IPS-18c (cell line): ENCODE measurements around the gene NCEH1.

Experiments used
- H3K4me3 ChIP-seq: 2 replicates; pipeline ENCODE4 v1.7.0; 2013; ENCODE audit warnings: low read depth, mild to moderate bottlenecking, low read length, moderate library complexity; ENCODE audit not compliant: insufficient read depth
- H3K9me3 ChIP-seq: one replicate; pipeline ENCODE4 v1.6.1; 2013; ENCODE audit warnings: mild to moderate bottlenecking, low read length, moderate library complexity; ENCODE audit not compliant: control insufficient read depth, insufficient read depth

Gene NCEH1

GRCh38 chr3:172658344-172659245 lies 52.3 kb downstream of the NCEH1 start:
- peaks cover 4% of the 10 kb centered on the region for H3K9me3 ChIP-seq
- no peak overlapping the region for H3K4me3 ChIP-seq

- peaks cover 4% of the 10 kb centered on the region for H3K9me3 ChIP-seq
- H3K4me3 ChIP-seq: no peak overlapping the region
Observed at GRCh38 chr3:172656602-172657001, 54.3 kb downstream of the NCEH1 start.

- peaks cover 4% of the 10 kb centered on the region for H3K9me3 ChIP-seq
- no peak overlapping the region for H3K4me3 ChIP-seq
Observed at GRCh38 chr3:172655388-172655787, 55.5 kb downstream of the NCEH1 start.

- Histone ChIP-seq H3K4me3 (no peak overlapping the region), H3K9me3 (peaks cover 4% of the 10 kb centered on the region)
Observed at GRCh38 chr3:172654470-172654869, 56.4 kb downstream of the NCEH1 start.

- peaks cover 4% of the 10 kb centered on the region for H3K9me3 ChIP-seq
- no peak overlapping the region for H3K4me3 ChIP-seq
Observed at GRCh38 chr3:172653004-172653572, 57.8 kb downstream of the NCEH1 start.

GRCh38 chr3:172651936-172652625 lies 58.8 kb downstream of the NCEH1 start:
- no peak overlapping the region for H3K4me3 ChIP-seq
- H3K9me3 ChIP-seq: peaks cover 4% of the 10 kb centered on the region

GRCh38 chr3:172649987-172650386 lies 60.9 kb downstream of the NCEH1 start:
- Histone ChIP-seq H3K9me3 (no peaks in the 10 kb centered on the region), H3K4me3 (no peak overlapping the region)

- Histone ChIP-seq H3K4me3 (no peak overlapping the region), H3K9me3 (no peaks in the 10 kb centered on the region)
Observed at GRCh38 chr3:172648747-172649146, 62.1 kb downstream of the NCEH1 start.

GRCh38 chr3:172647823-172648222 lies 63.0 kb downstream of the NCEH1 start:
- no peak overlapping the region for H3K4me3 ChIP-seq
- no peaks in the 10 kb centered on the region for H3K9me3 ChIP-seq

GRCh38 chr3:172647080-172647479 lies 63.8 kb downstream of the NCEH1 start:
- H3K4me3 ChIP-seq: no peak overlapping the region
- no peaks in the 10 kb centered on the region for H3K9me3 ChIP-seq

GRCh38 chr3:172646439-172647015 lies 64.3 kb downstream of the NCEH1 start:
- no peaks in the 10 kb centered on the region for H3K9me3 ChIP-seq
- H3K4me3 ChIP-seq: no peak overlapping the region

GRCh38 chr3:172644258-172644657 lies 66.6 kb downstream of the NCEH1 start:
- no peak overlapping the region for H3K4me3 ChIP-seq
- no peaks in the 10 kb centered on the region for H3K9me3 ChIP-seq

- Histone ChIP-seq H3K9me3 (no peaks in the 10 kb centered on the region), H3K4me3 (no peak overlapping the region)
Observed at GRCh38 chr3:172643506-172644179, 67.2 kb downstream of the NCEH1 start.

- Histone ChIP-seq H3K4me3 (no peak overlapping the region), H3K9me3 (no peaks in the 10 kb centered on the region)
Observed at GRCh38 chr3:172641291-172641690, 69.6 kb downstream of the NCEH1 start.

- no peak overlapping the region for H3K4me3 ChIP-seq
- H3K9me3 ChIP-seq: no peaks in the 10 kb centered on the region
Observed at GRCh38 chr3:172640751-172641150, 70.1 kb downstream of the NCEH1 start.

GRCh38 chr3:172635588-172635987 lies 75.3 kb downstream of the NCEH1 start:
- Histone ChIP-seq H3K4me3 (no peak overlapping the region), H3K9me3 (no peaks in the 10 kb centered on the region)

- H3K4me3 ChIP-seq: no peak overlapping the region
- H3K9me3 ChIP-seq: no peaks in the 10 kb centered on the region
Observed at GRCh38 chr3:172634948-172635347, 75.9 kb downstream of the NCEH1 start.
